ENCODE measurements around the gene TBPL2. TPM values are rescaled to one million over a fixed set of nuclear protein-coding genes. Genes with fewer than 3 reads are reported as not detected.
"Not testable (repeated sequence)": the region's sequence is repeated elsewhere in the genome, so short reads cannot be mapped to it uniquely, and the experiment has no call there.

Gene TBPL2
- polyA plus RNA-seq, 3 donors: not detected

DNA sequence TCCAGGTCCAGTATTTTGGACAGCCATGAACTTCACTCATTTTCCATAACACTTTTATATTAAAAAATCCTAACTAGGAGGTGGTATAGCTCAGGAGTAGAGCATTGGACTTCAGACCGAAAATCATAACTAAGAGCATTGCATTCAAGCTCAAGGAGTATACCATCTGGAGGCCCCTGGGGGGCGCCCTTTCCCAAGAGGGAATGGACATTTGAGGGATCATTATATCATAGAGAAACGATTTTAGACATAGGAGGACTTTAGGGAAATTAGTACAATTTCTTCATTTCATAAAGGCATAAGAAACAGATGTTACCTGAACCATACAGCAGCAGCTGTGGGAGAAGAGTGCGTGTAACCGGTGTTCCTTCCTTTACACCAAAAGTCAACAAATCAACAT is 23.6 kb downstream of the TBPL2 start:
- WGBS, 3 donors: 41 to 48% (median 46%) methylated on average over 5 of the region's 5 CpGs
- H3K27ac ChIP-seq (ENCODE audit: low read depth, low read length): no peak overlapping the region

DNA sequence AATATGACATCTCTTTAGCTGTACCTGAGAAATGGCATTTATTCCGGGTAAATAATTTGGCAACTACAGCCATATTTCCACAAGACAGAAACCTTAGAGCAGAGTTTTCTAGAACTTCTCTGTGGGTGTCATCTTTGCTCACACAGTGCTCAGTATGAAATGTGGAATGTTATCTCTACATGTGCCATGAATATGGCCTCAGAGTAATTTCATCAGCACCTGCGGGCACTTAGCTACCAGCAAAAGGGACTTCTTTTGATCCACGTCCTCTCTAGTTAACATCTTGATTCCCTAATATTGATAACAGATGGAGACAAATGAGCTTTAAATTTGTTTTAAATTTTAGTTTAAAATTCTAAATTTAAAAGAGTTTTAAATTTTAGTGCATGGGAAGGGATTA is 25.9 kb downstream of the TBPL2 start:
- H3K27ac ChIP-seq (ENCODE audit: low read depth, low read length): no peak overlapping the region
- WGBS, 3 donors: 73 to 87% (median 81%) methylated on average over 3 of the region's 3 CpGs

DNA sequence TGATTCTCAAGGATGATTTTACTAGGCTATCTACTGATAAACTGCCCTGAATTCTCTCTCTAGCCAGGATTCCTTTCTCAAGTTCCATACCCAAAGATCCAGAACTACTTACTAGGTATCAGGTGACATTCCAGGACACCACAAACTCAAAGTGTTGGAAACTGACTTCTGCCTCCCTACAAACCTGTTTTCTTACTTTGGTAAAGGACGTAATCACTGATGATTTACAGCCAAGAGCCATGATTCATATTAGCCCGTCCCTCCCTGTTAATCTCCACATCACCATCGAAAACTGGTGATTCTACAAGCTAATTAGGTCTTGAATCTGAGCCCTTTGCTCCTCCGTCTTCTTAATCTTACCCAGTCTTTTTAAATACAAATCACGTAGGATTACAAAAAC is 27.7 kb downstream of the TBPL2 start:
- 60 to 73% (median 64%) methylated on average over 5 of the region's 5 CpGs for WGBS, 3 donors
- H3K27ac ChIP-seq (ENCODE audit: low read depth, low read length): no peak overlapping the region

DNA sequence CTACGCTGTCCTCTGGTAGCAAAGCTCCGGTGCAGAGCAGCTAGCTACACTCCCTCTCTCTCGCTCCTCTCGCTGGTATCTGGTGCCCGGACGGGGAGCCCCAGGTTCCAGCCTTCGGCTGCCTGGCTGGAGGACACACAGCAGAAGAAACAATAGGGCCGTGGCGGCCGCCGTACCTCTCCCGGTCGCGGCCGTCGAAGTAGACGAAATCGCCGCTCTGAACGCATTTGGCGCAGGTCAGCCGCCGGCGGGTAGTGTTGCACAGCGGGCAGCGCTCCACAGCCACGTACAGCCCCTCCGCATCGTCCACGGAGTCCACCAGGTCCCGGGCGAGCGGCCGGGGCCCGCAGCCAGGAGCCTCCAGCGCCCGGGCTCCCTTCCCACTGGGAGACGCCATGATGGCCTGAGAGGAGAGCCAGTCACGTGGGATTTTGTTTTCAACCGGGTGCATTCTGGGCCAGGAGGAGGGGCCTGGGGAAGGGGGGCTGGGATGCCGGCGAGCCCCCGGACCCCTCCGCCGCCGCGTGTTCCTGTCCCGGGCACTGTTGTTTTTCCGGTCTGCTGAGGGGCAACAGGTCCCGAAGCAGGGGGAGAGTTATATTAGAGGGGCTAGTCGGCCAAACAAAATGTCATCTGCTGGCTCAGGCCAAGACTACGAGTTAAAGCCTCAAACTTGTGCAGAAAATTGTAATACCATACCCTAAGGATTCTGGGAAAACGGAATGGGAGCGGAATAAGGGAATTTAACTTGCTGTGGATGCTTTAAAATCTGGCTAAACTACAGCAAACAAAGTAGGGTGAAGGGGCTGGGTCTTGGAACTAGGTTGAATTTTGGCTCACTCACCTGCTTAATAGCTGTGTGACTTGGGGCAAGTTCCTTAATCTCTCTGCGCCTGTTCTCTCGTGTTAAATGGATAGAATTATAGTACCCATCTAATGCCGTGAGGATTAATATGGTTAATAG is 28.7 kb downstream of the TBPL2 start, which contains the start of gene ATG14:
TSS of gene ATG14 (minus strand) at position 405 of the 964 bp plus-strand sequence. CDS start at position 397, 8 bp downstream.
- 2 to 3% (median 3%) methylated on average over 56 to 57 of the region's 57 CpGs for WGBS, 3 donors
- no peak within 1 kb of the TSS for H3K27ac ChIP-seq (ENCODE audit: low read depth, low read length)

DNA sequence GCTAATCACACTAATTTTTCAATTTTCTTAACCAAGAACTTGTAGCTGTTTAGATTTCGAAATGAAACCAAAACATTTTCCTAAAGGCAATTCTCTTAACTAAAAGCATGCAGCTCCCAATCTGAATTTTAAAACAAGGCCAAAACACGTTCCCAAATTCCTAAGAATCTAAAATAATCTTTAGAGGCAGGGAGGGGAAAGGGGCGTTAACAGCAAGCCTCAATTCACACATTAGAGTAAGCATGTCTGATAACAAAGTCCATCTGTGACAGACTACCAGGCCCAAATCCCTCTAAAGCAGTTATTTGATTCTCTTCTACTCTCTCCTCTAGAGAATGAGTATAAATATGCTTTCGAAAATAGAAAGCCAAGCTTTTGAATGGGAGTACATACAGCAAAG is 29.5 kb downstream of the TBPL2 start:
- no peak overlapping the region for H3K27ac ChIP-seq (ENCODE audit: low read depth, low read length)
- 12 to 14% (median 14%) methylated on average over 4 of the region's 4 CpGs for WGBS, 3 donors

DNA sequence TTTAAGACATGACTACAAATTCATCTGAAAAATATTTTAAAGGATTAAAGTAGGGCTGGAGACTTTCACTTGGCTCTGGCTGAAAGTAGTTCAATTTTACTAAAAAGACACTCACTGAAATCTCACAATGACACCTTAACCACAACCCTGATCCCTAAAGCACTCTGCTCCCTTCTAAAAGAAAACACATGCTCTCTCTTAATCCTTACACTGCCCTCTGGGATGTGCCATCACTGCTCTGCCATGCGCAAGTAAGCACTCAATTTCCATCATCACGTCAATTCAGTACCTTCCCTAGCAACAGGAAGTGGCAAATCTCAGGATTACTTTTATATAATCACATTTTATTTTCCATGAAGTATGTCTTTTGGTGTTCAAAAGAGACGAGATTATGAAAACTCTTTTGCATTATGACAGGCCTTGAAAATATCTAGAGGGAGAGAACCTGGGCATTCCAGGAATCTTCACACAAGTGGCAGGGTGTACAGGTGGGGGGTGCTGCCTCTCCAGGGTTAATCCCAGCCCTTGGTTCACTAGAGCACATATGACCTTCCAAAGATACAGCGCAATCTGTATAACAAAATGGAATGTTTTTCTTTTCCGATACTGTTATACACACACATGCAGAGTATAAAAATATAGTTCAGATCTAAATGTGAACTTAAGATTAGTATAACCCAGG is 36.1 kb downstream of the TBPL2 start:
- H3K27ac ChIP-seq (ENCODE audit: low read depth, low read length): no peak overlapping the region

DNA sequence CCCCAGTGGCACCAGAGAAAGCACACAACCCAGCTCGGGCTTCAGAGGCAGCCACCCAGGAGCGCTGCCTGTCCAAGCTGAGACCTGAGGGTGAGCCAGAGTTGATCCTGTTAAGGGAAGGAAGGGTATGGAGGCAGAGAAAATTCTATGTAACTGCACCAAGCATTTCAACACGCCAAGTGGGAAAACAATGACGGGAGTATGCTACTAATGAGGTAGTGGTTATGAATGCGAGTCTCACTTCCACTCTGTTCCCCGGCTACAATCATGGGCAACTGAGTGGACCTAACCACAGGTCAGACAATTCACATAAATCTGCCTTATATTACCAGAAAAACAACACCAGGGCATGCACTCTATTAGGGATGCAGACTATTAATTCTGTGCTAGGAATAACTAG is 38.7 kb downstream of the TBPL2 start:
- whole genome bisulfite sequencing, 3 donors: 85 to 93% (median 92%) methylated on average over 6 of the region's 6 CpGs
- no peak overlapping the region for H3K27ac ChIP-seq (ENCODE audit: low read depth, low read length)

More for the DNA sequence above, 36.1 kb downstream of the TBPL2 start:
- 57 to 78% (median 76%) methylated on average over 5 of the region's 5 CpGs for WGBS, 3 donors

DNA sequence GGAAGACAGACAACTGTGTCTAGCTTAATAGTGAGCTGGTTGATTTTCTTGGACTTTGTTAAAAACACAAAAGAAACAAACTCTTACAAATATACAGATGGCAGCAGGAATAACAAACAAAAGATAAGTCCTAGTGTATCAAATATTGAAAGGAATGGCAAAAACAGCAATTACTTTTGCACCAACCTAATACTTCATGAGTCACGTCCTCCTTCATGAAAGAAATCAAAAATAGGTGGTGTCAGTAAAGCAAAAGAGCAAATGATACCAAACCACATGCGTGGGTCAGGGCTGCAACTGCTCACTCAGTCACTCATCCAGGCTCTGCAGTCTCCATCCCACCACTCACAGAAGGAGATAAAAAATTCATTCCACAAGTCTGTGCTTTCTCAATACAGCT is 40.6 kb downstream of the TBPL2 start:
- H3K27ac ChIP-seq (ENCODE audit: low read depth, low read length): no peak overlapping the region

DNA sequence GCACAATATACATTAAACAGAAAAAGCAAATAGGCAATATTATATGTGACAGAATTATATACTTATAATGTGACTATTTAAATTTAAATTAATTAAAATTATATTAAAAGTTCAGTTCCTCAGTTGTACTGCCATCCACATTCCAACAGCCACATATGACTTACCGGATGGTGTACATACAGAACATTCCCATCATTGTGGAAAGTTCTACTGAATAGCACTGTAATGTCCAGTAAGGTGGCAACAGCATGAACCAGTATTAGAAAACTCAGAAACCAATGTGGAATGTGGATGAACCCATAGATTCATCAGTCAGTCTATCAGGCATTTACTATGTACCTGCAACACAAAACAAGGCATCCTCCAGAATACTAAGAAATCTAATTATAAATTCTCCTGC is 41.2 kb downstream of the TBPL2 start:
- H3K27ac ChIP-seq (ENCODE audit: low read depth, low read length): no peak overlapping the region
- WGBS, 3 donors: 90 to 98% (median 93%) methylated on average over 1 of the region's 1 CpG

More for the DNA sequence above, 40.6 kb downstream of the TBPL2 start:
- WGBS, 3 donors: 75 to 92% (median 84%) methylated on average over 2 of the region's 2 CpGs

DNA sequence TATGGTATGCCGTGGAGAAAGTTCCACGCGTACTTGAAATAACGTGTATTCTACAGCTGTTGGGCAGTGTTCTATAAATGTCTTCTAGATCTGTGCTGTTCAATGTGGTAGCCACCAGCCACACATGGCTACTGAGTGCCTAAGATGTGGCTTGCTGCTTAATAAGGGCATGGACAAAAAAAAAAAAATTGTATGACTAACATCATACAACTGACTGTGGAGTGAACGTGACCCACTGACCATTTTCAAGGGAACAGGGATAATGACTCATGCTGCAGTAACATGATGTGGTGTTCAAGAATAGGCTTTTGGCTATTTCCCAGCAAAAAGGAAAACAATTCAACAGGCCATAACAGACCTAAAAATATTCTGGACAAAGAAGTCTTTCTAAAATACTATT is 41.7 kb downstream of the TBPL2 start:
- no peak overlapping the region for H3K27ac ChIP-seq (ENCODE audit: low read depth, low read length)
- 81 to 86% (median 84%) methylated on average over 5 of the region's 5 CpGs for WGBS, 3 donors

DNA sequence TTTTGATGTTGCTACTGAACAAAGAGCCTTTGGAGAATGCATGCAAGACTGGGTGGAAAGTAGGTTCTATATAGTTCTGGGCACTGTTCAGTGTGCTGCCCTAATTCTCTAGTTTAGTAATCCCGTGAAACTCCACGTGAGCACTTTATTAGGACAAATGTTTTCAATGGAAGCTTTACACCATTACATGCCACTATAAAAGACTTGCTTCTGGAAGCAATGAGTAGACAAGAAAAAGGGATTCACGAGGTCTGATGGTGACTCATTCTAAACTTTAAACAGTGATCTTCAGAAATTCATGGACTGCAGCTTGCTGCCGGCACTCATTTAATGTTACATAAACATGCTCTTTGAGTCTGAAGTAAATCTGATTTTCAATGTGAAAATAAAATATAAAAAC is 51.1 kb downstream of the TBPL2 start:
- WGBS, 3 donors: 93 to 95% (median 95%) methylated on average over 4 of the region's 4 CpGs

DNA sequence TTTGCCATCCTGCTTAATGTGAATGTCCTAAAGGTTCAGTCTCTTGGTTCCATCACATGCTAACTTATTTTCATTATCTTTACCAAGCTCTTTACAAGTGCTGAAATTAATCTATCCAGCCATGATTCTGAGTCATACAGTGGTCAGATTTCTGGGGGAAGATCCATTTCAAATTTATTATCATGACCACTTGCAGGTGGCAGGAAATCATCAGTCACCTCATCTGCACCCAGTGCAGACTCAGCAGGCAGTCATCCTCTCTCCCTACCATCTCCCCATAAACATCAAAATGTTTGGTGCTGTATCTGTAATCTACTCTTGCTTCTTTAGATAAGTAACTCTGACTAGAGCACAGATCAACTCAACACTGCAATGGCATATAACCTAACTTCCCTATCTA is 52.3 kb downstream of the TBPL2 start:
- H3K27ac ChIP-seq (ENCODE audit: low read depth, low read length): no peak overlapping the region

More for the DNA sequence above, 51.1 kb downstream of the TBPL2 start:
- H3K27ac ChIP-seq (ENCODE audit: low read depth, low read length): no peak overlapping the region

DNA sequence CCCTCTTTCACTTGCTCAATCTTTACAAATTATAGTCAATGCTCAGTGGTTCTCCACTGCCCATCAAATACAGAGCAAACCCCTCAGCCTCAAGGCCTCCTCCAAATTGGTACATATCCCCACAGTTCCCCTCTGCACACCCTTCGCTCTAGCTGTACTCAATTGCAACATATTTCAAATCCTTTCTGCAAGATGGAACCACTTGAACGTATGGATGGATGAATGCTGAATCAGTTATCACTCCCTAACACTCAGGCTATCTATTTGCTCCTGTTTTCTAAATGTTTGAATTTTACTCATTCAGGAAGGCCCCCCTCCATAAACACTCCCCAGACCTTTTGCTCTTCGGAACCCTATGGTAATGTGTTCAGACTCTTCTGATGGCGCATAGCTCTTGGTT is 53.3 kb downstream of the TBPL2 start:
- WGBS, 3 donors: 93 to 97% (median 94%) methylated on average over 4 of the region's 4 CpGs
- no peak overlapping the region for H3K27ac ChIP-seq (ENCODE audit: low read depth, low read length)

DNA sequence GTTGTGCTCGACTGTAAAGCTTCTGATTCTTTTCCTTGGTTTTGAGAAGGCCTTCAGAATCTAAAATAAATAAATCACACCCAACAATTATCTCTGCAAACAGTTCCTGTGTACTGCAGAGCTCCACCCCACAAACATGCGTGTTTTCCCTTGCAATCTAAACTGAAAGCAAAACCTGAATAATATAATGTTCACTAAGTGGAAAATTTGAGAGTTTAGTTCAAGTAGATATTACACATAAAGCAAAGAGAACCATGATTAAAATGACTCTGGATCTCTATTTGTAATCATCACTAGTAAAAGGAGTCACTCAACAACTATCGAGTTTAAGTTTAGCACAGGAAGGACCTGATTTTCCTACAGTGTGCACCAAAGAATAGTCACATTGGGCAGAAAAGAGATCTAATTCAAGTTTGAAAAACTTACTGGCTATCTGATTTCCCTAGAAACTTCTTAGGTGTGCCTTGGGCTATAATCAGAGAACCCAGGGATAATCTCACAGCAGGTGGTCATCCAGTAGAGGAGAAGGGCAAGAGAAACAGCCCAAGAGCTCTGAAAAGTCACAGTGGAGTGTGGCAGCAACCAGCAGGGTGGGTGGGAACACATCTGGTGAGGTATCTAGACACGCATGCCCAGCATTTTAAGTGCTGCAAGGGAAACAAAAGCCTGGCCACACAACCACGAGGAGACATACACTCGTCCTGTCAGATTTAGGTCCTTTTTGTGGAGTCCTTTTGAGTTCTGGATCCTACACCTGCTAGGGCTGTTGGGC is 54.2 kb downstream of the TBPL2 start:
- WGBS, 3 donors: 81 to 91% (median 87%) methylated on average over 6 of the region's 6 CpGs
- H3K27ac ChIP-seq (ENCODE audit: low read depth, low read length): no peak overlapping the region

DNA sequence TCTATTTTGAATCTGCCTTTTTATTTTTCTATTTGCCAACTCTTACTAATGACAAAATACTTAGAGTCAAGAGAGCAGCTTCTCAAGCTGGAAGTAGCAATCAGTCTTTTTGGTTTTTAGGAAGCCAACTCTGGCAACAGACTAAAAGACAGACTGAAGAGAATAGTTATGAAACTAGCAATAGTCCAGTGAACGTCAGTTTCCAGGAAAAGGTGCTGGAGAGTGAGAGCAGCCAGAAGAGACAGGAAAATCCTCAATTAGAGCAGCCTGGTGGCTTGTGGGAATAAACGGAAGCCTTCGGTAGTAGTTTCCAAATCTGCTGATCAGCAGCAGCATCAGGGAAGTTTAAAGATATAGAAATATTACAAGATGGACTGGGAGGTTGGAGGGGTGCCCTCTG is 55.9 kb downstream of the TBPL2 start:
- WGBS, 3 donors: 53 to 86% (median 72%) methylated on average over 3 of the region's 3 CpGs
- no peak overlapping the region for H3K27ac ChIP-seq (ENCODE audit: low read depth, low read length)

DNA sequence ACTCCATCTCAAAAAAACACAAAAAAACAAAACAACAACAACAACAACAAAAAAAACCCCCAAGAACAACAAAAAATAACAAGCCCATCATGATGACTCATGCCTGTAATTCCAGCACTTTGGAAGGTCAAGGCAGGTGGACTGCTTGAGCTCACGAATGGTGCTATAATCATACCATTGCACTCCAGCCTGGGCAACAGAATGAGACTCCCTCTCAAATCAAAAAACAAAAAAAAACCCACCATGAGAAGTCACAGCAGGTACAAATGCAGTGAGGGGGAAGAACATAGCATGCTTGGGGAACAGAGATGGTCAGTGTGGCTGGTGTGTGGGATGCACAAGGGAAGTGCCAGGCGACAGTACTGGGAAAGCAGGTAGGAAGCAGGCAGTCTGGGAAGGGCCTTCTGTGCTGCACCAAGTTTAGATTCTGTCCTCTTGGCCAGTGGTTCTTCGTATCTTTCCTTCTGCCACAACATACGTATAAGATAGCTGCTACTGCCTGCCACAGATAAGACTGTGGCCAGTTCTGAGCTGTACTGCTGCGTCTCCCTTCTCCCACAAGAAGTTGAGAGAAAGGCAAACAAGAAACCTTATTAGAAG is 56.8 kb downstream of the TBPL2 start:
- WGBS, 3 donors: 78 to 87% (median 82%) methylated on average over 5 of the region's 5 CpGs
- H3K27ac ChIP-seq (ENCODE audit: low read depth, low read length): no peak overlapping the region

DNA sequence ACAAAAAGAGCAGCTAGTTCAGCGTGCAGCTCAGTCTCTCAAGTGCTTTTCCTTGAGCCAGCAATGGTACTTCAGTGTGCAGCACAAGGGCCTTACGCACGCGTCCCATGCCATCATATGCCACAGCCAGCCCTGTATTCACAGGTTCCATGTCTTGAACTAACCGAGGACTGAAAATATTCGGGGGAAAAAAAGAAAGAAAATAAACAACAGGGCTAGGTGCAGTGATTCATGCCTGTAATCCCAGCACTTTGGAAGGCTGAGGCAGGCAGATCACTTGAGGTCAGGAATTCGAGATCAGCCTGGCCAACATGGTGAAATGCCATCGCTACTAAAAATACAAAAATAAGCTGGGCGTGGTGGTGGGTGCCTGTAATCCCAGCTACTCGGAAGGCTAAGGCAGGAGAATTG is 57.4 kb downstream of the TBPL2 start:
- not testable (repeated sequence) for H3K27ac ChIP-seq (ENCODE audit: low read depth, low read length)
- WGBS, 3 donors: 87 to 90% (median 90%) methylated on average over 10 of the region's 10 CpGs

DNA sequence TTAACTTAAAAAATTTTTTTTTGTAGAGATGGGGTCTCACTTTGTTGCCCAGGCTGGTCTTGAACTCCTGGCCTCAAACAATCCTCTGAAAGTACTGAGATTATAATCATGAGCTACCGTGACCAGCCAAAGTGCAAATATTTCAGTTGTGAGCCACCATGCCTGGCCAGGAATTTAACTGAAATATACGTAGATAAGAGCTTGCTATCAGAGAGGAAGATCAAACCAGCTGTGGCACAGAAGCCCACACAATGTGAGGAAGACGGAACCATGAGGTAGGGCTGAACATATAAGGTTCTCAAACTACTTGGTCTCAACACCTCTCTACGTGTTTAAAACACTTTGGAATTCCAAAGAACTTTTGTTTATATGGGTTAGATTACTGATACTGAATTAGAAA is 57.9 kb downstream of the TBPL2 start:
- 79 to 93% (median 90%) methylated on average over 4 of the region's 4 CpGs for WGBS, 3 donors
- H3K27ac ChIP-seq (ENCODE audit: low read depth, low read length): no peak overlapping the region

All from adipose tissue (tissue), 3 donors.